GM19438 (cell line): ENCODE data around the gene PGAP2.
"Not testable (repeated sequence)": the region's sequence is repeated elsewhere in the genome, so short reads cannot be mapped to it uniquely, and the experiment has no call there.

ENCODE experiments used
- ATAC-seq: cut with Tn5 transposase; IDR thresholded peaks from one replicate; pipeline ENCODE4 v1.9.1; 2021; ENCODE audit warnings: low read depth; ENCODE audit not compliant: unreplicated experiment

PGAP2 gene

DNA sequence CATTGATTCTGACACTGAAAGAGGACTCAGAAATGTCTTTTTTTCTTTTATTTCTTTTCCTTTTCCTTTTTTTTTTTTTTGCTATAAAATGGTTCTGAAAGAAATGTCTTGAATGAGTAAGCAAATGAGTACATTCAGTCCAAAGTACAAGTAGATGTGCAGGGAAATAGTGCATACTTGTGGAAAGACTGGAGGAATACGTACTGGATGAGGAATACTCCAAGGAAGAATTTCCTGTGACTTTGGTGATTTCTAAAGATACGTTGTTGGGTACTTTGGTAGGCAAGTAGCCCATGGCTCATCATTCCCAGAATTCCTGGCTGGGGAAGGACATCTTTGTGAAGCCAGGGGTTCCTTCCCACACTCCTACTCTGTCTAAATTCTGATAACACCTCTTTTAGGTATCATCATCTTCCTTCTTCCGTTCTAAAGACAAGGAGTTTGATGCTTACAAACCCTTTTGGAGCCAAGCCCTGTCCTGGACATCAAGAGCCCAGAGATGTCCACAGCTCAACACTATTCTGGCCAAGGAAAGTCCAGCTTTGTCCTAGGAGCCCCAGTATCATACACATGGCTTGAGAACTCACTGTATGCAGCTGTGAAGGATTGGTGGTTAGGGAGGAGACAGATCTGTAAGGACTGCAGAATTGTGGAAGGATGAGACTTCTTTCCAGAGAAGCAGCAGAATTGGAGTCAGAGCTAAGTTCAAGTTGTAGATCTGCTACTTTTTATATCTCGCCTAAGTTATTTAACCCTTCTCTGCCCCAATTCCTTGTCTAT lies 6.2 kb upstream of the PGAP2 start:
- no peak for ATAC-seq

DNA sequence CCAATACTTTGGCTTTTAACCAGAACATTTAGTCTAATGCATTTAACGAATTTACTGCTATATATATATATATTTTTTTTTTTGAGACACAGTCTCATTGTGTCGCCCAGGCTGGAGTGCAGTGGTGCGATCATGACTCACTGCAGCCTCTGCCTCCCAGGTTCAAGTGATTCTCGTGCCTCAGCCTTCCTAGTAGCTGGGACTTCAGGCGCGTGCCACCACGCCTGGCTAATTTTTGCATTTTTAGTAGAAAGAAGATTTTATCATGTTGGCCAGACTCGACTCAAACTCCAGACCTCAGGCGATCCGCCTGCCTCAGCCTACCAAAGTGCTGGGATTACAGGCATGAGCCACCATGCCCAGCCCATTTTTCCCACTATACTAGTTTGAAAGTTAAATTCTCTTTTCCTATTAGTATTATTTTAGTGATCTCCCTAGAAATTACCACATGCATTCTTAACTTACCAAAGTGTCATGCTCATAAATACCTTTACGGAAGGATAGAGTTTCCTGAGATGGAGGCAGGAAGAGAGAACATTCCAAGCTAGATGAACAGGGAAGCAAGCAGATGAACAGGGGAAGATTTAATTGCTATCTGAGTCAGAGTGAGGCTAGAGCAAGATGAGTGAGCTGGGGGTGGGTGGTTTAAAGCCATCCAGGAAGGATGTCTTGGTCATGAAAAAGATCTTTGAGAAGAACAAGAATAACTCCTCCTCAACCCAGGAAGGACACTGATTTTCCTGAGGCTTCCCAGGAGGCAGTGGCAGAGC lies 4.4 kb upstream of the PGAP2 start:
- no peak for ATAC-seq

DNA sequence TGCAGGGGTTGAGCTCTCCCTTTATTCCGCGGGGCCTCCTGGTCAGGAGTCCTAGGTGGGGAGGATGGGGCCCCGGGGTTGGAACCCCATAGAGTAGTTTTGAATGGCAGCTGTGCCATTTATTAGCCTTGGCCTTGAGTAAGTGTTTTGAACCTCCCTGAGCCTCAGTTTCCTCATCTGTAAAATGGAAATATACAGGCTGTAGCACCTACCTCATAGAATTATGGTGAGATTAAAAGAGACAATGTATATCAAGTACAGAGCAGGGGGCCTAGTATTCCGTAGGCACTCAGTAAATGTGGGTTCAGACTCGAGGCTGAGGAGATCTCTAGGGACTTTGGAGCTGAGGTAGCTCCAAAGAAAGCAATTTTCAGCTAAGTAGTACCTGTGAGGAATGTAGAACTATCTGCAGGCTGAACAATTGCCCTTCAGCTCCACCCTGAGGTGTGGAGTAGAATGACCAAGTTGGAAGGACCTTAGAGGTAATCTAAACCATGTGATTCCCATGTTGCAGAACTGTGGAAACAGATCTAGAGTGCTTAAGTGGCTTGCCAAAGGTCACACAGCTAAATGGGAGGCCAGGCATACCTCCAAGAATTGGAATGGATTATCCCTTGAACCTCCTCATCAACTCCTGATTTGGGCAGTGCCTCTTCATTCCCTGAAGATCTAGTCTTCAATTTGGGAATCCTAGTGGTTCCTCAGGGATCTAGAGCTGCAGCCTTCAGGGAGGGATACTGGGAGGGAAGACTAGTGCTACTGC lies 682 bp downstream of the PGAP2 start:
- ATAC-seq = peak; percentile 72

DNA sequence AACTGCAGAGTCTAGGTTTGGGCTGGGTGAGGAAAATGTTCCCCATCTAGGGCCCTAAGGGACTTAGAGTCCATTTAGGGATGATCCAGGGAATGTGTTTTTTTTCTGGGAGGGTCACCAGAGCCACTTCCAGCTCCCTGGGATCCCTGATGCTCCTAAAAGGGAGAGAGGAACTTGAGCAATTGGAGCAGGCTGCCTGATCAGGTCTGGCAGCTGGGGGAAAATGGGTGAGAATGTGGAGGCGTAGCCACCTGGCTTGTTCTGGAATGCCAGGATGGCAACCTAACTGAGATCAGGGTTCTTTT lies 1.2 kb downstream of the PGAP2 start:
- ATAC-seq = no peak

DNA sequence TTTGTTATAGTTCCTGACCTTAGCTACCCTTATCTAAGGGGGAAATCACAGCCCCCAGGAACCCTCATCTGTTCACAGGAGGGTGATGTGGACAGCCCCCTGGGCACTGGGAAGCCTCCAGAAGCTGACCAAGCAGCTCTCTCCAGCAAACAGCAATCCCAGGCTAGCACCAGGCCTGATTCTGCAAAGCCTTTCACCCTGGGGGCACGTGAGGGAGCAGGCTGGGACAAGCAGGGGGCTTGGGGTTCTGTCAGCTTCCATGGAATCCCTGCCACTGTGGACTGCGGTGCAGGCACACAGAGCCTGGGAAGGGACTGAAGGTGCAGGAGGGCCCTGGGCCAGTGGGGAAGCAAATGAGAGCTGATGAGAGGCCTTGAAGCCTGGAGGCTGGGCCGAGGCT lies 2.1 kb downstream of the PGAP2 start:
- ATAC-seq = no peak

DNA sequence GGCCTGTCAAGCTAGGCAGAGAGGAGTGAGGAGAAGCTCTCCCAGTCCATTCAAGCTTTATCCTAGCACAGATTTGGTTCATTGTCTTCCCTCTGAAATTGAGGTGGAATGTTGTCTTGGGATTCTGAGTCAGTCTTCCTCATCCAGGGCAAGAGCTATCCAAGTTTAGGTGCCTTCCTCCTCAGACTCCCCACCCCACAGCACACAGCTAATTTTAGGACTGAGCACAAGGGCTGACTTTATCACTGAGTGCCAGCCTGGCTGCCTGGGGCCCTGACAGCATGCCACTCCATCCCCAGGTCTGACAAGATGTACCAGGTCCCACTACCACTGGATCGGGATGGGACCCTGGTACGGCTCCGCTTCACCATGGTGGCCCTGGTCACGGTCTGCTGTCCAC lies 2.6 kb downstream of the PGAP2 start:
- no peak for ATAC-seq

DNA sequence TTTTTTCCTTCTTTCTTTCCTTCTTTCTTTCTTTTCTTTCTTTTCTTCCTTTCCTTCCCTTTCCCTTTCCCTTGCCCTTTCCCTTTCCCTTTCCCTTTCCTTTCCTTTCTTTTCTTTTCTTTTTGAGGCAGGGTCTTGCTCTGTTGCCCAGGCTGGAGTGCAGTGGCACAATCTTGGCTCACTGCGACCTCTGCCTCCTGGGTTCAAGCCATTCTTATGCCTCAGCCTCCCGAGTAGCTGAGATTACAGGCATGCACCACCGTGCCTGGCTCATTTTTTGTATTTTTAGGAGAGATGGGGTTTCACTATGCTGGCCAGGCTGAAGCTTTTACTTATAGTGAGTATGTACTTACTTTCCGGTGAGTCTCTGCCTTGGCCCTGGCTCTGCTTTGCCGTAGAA lies 6.5 kb downstream of the PGAP2 start:
- ATAC-seq = not testable (repeated sequence)

DNA sequence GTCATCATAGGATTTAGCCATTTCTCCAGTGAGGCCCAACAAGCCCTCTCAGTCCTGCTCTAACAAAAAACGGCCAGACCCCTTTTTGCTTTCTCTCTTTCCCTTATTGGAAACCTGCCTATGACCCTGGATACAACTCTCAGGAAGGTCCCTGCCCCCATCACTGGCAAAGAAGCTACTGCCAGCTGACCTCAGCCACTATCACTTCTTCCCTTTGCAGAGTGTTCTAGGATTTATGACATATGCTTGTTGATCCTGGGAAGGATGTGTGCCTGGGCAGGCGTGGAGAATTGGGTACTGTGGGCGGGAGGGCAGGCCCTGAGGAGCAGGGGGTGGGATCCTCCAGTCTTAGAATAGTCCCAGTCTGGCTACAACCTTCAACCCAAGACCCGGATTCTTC lies 7.5 kb downstream of the PGAP2 start:
- no peak for ATAC-seq

DNA sequence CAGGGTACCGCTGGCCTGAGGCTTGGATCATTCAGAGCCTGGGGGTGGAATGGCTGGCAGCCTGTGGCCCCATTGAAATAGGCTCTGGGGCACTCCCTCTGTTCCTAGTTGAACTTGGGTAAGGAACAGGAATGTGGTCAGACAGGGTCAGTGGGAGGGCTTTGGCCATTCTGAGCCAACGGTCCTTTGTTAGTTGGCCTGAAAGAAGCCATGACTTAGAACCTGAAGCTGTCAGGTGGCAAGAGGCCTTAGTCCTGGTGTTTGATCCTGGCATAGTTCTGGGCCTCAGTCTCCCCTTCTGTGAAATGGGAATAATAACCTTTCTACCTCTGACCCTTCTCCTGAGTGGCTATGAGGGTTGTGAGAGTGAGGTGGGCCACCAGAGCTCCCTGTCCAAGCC lies 8.3 kb downstream of the PGAP2 start:
- no peak for ATAC-seq

DNA sequence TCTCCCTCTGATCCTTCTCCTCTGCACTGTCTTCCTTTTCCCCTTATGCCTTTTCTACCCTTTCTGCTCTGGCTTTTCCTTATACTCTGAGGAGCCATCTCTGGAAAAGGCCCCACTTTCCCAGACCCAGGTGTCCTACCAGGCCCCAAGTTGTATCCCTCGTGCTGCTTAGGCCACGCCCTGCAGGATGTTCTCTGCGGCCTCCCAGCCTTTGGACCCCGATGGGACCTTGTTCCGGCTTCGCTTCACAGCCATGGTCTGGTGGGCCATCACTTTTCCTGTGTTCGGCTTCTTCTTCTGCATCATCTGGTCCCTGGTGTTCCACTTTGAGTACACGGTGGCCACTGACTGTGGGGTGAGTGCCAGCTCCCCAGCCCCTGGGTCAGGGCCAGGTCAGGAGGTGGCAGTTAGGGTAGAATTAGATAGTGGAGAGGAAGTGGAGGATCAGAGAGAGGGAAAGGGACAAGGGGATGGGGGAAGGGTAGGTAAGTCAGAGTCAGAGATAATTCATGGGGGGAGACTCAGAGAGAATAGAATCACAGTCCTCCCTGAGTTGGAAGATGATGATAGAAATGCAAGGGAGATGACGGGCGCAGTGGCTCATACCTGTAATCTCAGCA lies 8.9 kb downstream of the PGAP2 start:
- no peak for ATAC-seq

DNA sequence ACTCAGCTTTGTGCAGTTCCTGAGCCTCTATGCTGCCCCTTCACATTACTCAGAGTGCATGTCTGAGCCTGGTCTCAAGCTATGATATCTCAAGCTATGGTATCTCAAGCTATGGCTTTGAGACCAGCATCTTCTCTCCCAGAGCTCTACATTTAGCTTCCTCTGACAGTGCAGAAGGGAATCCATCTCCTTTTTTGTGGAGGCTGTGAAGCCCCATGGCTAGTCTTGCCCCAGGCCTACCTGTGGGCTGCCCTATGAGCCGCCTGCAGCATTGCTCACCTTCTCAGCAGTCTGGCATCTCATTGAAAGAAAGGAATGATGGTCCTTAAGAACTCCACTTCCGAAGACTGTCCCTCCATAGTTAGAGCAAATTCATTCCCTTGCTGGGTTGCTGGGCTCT lies 12.6 kb downstream of the PGAP2 start:
- ATAC-seq = no peak

DNA sequence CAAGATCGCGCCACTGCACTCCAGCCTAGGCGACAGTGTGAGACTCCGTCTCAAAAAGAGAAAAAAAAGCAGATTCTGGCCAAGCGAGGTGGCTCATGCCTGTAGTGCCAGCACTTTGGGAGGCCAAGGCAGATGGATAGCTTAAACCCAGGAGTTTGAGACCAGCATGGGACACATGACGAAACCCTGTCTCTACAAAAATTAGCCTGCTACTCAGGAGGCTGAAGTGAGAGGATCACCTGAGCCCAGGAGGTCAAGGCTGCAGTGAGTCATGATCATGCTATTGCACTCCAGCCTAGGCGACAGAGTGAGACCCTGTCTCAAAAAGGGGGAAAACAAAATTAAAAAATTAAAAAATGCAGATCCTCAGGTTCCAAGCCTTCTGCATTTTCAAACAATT lies 14.0 kb downstream of the PGAP2 start:
- no peak for ATAC-seq

DNA sequence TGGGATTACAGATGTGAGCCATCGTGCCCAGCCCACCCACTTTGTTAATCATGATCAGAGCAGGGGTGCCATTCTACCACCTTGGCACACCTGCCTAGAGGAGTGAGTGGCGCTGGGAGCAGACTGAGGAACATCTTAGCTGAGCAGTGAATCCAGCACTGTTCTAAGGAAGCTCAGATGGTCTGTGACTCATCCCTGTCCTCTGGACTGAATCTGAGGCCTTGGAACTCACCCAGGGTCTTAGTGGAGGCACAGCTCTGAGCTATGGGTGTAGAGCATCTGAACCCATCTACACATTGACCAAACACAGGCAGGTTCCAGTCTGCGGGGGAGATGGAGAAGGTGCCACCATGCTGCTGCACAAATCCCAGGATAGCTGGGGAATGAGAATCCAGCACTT lies 14.9 kb downstream of the PGAP2 start:
- ATAC-seq = no peak

DNA sequence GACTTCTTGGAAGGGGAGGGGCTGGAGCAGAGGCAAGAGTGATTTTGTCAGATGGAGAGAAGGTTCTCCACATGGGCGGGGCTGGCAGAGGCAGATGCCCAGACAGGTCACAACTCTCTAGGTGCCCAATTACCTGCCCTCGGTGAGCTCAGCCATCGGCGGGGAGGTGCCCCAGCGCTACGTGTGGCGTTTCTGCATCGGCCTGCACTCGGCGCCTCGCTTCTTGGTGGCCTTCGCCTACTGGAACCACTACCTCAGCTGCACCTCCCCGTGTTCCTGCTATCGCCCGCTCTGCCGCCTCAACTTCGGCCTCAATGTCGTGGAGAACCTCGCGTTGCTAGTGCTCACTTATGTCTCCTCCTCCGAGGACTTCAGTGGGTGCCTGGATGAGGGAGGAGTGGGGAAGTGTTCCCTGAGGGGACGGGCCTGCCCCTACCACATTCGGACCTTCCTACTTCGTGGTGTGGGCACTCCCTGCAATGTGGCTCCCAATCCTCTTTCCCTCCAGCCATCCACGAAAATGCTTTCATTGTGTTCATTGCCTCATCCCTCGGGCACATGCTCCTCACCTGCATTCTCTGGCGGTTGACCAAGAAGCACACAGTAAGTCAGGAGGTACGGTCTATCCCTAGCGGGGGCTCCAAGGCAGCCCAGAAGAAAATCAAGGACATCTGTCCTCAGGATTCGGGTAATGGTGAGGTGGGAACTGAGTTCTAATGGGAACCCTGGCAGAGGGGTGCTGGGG lies 15.6 kb downstream of the PGAP2 start:
- ATAC-seq = no peak

DNA sequence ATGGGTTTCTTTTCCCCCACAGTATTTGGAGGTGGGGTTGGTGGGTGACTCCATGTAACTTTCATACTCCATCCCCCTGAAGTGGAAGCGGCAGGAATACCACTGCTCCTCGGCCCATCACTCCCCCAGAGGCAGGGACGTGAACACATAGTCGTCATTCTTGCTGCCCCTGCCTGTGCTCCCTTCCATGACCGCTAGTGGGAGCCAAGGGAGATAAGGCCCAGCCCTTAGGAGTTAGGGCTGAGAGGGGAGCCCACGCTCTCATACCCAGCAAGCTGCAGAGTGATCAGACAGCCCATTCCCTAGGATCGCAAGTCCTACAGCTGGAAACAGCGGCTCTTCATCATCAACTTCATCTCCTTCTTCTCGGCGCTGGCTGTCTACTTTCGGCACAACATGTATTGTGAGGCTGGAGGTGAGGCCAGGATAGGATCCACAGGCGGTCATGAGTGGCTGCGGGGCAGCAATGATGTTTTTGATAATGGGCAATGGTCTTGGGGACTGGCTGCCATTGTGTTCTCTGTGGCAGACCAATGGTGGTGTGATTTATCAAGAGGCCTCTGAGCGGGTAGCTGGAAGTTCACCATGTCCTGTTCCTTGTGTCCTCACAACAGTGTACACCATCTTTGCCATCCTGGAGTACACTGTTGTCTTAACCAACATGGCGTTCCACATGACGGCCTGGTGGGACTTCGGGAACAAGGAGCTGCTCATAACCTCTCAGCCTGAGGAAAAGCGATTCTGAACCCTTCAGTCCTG lies 16.5 kb downstream of the PGAP2 start:
- peak; percentile 87 for ATAC-seq

DNA sequence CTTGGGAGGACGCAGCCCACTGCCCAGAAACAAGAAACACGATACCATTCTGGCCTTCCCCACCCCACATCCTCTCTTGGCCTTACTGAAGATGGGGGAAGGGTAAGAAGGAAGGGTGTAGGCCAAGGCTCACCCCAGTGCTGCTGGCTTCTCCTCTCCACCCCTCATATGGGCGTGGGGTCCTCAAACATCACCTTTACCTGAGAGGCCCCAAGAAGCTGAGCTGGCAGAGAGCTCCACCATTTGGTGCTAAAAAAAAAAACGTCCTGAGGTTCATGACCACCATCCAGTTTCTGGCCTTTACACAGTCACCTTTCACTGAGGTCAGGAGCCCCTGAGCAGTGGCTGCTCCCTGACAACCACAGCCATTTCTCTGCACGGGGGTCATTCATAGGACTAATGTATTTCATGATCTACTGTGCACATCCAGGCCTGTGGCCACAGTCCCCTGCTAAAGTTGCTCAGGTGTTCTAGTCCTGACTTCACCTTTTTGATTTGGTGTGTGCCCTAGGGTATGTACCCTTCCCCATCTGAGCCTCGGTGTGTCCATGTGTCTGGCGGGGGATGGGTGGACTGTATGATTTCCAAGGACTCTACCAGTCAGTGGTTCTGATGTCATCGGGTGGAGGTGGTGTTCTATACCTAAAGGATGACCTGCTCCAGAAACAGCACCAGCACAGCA lies 17.3 kb downstream of the PGAP2 start:
- no peak for ATAC-seq

DNA sequence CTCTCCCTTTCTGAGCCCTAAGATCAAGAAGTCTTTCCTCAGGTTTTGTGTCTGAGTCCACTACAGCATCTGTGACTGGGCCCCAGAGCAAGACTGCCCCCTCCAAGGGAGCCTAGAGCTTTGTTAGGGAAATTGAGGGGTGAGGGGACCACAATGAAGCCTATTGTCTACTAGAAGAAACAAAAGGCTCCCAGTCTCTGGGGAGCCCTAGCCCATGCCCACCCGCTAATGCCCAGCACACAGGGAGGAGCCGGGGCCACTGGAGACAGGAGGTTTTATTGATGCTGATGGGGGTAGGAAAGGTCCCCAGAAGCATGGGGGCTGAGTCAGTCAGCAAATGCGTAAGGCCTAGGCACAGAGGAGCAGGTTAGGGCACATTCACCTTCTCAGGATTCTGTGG lies 18.4 kb downstream of the PGAP2 start:
- no peak for ATAC-seq

DNA sequence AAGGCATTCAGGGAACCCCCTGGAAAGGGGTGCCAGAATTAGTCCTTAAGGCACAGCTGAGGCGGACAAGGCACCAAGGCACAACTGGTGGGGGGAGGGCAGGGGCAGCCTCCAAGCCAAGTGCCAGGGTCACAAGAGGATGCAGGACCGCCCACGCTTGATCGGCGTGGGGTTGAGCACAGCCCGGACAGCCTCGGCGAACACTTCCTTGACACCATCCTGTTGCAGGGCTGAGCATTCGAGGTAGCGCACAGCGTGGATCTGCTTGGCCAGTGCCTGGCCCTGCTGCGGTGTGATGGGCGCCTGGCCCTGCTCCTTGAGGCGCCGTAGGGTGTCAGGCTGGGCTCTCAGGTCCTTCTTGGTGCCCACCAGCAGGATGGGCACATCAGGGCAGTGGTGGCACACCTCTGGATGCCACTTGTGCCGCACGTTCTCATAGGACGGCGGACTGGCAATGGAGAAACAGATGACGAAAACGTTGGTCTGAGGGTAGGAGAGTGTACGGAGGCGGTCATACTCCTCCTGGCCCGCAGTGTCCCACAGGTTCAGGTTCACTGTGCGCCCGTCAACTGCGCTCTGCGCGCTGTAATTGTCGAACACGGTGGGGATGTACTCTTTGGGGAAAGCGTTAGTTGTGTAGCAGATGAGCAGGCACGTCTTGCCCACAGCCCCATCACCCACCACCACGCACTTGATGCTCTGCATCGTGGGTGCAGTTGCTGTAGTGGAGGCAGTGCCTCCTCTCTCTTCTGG lies 19.2 kb downstream of the PGAP2 start:
- no peak for ATAC-seq

DNA sequence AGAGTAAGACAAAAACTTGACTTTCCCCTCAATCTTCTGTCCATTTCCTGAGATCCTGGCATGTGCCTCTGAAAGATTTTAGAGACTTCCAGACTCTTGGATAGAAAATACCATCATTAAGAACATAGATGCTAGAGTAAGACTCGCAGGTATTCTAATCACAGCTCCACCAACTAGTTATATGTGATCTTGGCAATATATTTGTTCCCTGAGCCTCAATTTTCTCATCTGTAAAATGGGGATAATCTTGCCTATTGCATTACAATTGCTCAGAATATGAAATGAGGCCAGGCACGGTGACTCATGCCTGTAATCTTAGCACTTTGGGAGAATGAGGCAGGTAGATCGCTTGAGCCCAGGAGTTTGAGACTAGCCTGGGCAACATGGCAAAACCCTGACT lies 21.7 kb downstream of the PGAP2 start:
- no peak for ATAC-seq
